CD4-positive, alpha-beta T cell treated with Interferon gamma for 1 hour (primary cell): ENCODE data around the gene TRABD2A.
"Not testable (repeated sequence)": the region's sequence is repeated elsewhere in the genome, so short reads cannot be mapped to it uniquely, and the experiment has no call there.

Source experiments
- DNase-seq: peaks from one replicate; pipeline ENCODE4 v3.0.0-alpha.2; 2020

Gene TRABD2A

GRCh38 chr2:84811839-84812431 lies 68.9 kb downstream of the TRABD2A start:
- no peak for DNase-seq

- DNase-seq, result no peak
These were observed 72.6 kb downstream of the TRABD2A start for GRCh38 chr2:84808279-84808678.

- DNase-seq, result no peak
These were observed 73.8 kb downstream of the TRABD2A start for GRCh38 chr2:84807063-84807485.

GRCh38 chr2:84805250-84805958 lies 75.5 kb downstream of the TRABD2A start:
- no peak for DNase-seq

- DNase-seq, result no peak
These were observed 79.1 kb downstream of the TRABD2A start for GRCh38 chr2:84801811-84802210.

- no peak for DNase-seq
These were observed 80.6 kb downstream of the TRABD2A start for GRCh38 chr2:84800194-84800805.

- DNase-seq, result no peak
These were observed 81.1 kb downstream of the TRABD2A start for GRCh38 chr2:84799772-84800171.

GRCh38 chr2:84797271-84797670 lies 83.6 kb downstream of the TRABD2A start:
- no peak for DNase-seq

GRCh38 chr2:84796798-84797197 lies 84.1 kb downstream of the TRABD2A start:
- no peak for DNase-seq

- no peak for DNase-seq
These were observed 87.2 kb downstream of the TRABD2A start for GRCh38 chr2:84793641-84794040.

GRCh38 chr2:84792856-84793522 lies 87.9 kb downstream of the TRABD2A start:
- DNase-seq, result no peak

- DNase-seq, result no peak
These were observed 92.4 kb downstream of the TRABD2A start for GRCh38 chr2:84788498-84788897.

GRCh38 chr2:84788027-84788426 lies 92.9 kb downstream of the TRABD2A start:
- no peak for DNase-seq

GRCh38 chr2:84786601-84787000 lies 94.3 kb downstream of the TRABD2A start:
- no peak for DNase-seq

- no peak for DNase-seq
These were observed 94.9 kb downstream of the TRABD2A start for GRCh38 chr2:84785950-84786349.

- DNase-seq, result peak; percentile 47
These were observed 98.0 kb downstream of the TRABD2A start for GRCh38 chr2:84782717-84783442.

- DNase-seq, result peak; percentile 57
These were observed 98.8 kb downstream of the TRABD2A start for GRCh38 chr2:84781942-84782716.

- DNase-seq, result no peak
These were observed 101.1 kb downstream of the TRABD2A start for GRCh38 chr2:84779781-84780180.

- DNase-seq, result no peak
These were observed 101.8 kb downstream of the TRABD2A start for GRCh38 chr2:84778911-84779690.

GRCh38 chr2:84776011-84776410 lies 104.9 kb downstream of the TRABD2A start:
- no peak for DNase-seq

- DNase-seq, result not testable (repeated sequence)
These were observed 107.3 kb downstream of the TRABD2A start for GRCh38 chr2:84773562-84773961.
